CD8-positive, alpha-beta memory T cell (primary cell): ENCODE data around the gene FRK. TPM values are rescaled to one million over a fixed set of nuclear protein-coding genes. Genes with fewer than 3 reads are reported as not detected.
"Not testable (repeated sequence)": the region's sequence is repeated elsewhere in the genome, so short reads cannot be mapped to it uniquely, and the experiment has no call there.

Experiments used
- CTCF ChIA-PET: fragments of 350-600 bp; sonication (Branson Sonifier 250); formaldehyde crosslinking; loops from one replicate; lab custom pipeline; 2021; ENCODE audit warnings: antibody characterized with exemption; lab: Charles Lee
- POLR2A ChIA-PET: fragments of 350-600 bp; sonication (Branson Sonifier 250); formaldehyde crosslinking; loops from one replicate; lab custom pipeline; 2021; ENCODE audit warnings: antibody characterized with exemption; lab: Charles Lee
- DNase-seq, 5 donors: peaks; one replicate each; pipeline versions ENCODE4 v3.0.0 to v3.0.0-alpha.2; 2020 to 2022; ENCODE audit warnings: mixed read lengths in 1 of 5
- H3K27ac ChIP-seq: one replicate; pipeline ENCODE4 v1.7.0; 2013; ENCODE audit warnings: low read depth, mild to moderate bottlenecking, low read length, moderate library complexity
- H3K27me3 ChIP-seq: 2 replicates; pipeline ENCODE4 v1.7.0; 2013; ENCODE audit warnings: low read length, mild to moderate bottlenecking; ENCODE audit not compliant: insufficient read depth, poor library complexity, severe bottlenecking
- H3K36me3 ChIP-seq: 2 replicates; pipeline ENCODE4 v1.7.0; 2013; ENCODE audit warnings: mild to moderate bottlenecking, low read length, moderate library complexity; ENCODE audit not compliant: insufficient read depth
- H3K4me1 ChIP-seq: 2 replicates; pipeline ENCODE4 v1.7.0; 2013; ENCODE audit warnings: mild to moderate bottlenecking, low read length, moderate library complexity; ENCODE audit not compliant: insufficient read depth
- H3K4me3 ChIP-seq: 2 replicates; pipeline ENCODE4 v1.7.0; 2013; ENCODE audit warnings: mild to moderate bottlenecking, low read length
- H3K9me3 ChIP-seq: 2 replicates; pipeline ENCODE4 v1.7.0; 2013; ENCODE audit warnings: mild to moderate bottlenecking, low read length
- H3K27ac Mint-ChIP-seq, 8 donors: one replicate each; pipeline ENCODE4 v1.8.0; 2020 to 2021; ENCODE audit warnings: mixed read lengths in 8 of 8, mild to moderate bottlenecking in 6 of 8, inconsistent platforms in 3 of 8, moderate library complexity in 3 of 8
- H3K27me3 Mint-ChIP-seq, 2 donors: one replicate each; pipeline ENCODE4 v1.8.0; 2020 to 2021; ENCODE audit warnings: mixed read lengths in 2 of 2, mild to moderate bottlenecking in 1 of 2, moderate library complexity in 1 of 2
- H3K36me3 Mint-ChIP-seq, 3 donors: one replicate each; pipeline ENCODE4 v1.8.0; 2020 to 2021; ENCODE audit warnings: mixed read lengths in 3 of 3, inconsistent platforms in 1 of 3, mild to moderate bottlenecking in 1 of 3
- H3K4me1 Mint-ChIP-seq, 3 donors: one replicate each; pipeline ENCODE4 v1.8.0; 2020 to 2021; ENCODE audit warnings: mixed read lengths in 3 of 3, inconsistent platforms in 1 of 3, mild to moderate bottlenecking in 1 of 3
- H3K4me3 Mint-ChIP-seq, 7 donors: one replicate each; pipeline ENCODE4 v1.8.0; 2020 to 2021; ENCODE audit warnings: mixed read lengths in 7 of 7, mild to moderate bottlenecking in 6 of 7, moderate library complexity in 4 of 7, inconsistent platforms in 2 of 7
- H3K9me3 Mint-ChIP-seq, 5 donors: one replicate each; pipeline ENCODE4 v1.8.0; 2020 to 2022; ENCODE audit warnings: mixed read lengths in 5 of 5, mild to moderate bottlenecking in 3 of 5, moderate library complexity in 2 of 5, inconsistent platforms in 1 of 5
- polyA plus RNA-seq: library from polyadenylated mRNA; unstranded; fragments of 300-500 nt; fragmentation: Illumina TruSeq; gene quantifications from one replicate; pipeline ENCODE4 v1.2.3, GENCODE V29; 2021
- total RNA-seq, 2 experiments: library from RNA; stranded (reverse); gene quantifications; one replicate each; pipeline ENCODE4 v1.2.3, GENCODE V29; 2021

FRK gene
- total and polyA plus RNA-seq, 3 experiments from 2014 or later, result 0.04 to 0.07 TPM; not detected in 1

- POLR2A ChIA-PET, H3K4me3 ChIP-seq, DNase-seq, H3K4me1 Mint-ChIP-seq, H3K27me3 Mint-ChIP-seq, H3K4me3 Mint-ChIP-seq, H3K27ac Mint-ChIP-seq, H3K36me3 ChIP-seq, CTCF ChIA-PET, H3K4me1 ChIP-seq, H3K9me3 ChIP-seq, H3K27ac ChIP-seq, H3K36me3 Mint-ChIP-seq, H3K27me3 ChIP-seq: not testable (repeated sequence)
- peaks cover 0 to 11% (median 5%) of the 10 kb centered on the region in 5 donors for H3K9me3 Mint-ChIP-seq
Observed at GRCh38 chr6:115944829-115945228, 115.9 kb downstream of the FRK start.

GRCh38 chr6:115937502-115937901 is 123.2 kb downstream of the FRK start:
- H3K4me3 ChIP-seq, H3K27me3 ChIP-seq, CTCF ChIA-PET, H3K4me1 ChIP-seq, H3K27me3 Mint-ChIP-seq, H3K27ac Mint-ChIP-seq, H3K4me1 Mint-ChIP-seq, POLR2A ChIA-PET, H3K4me3 Mint-ChIP-seq, DNase-seq, H3K9me3 ChIP-seq, H3K36me3 ChIP-seq, H3K27ac ChIP-seq, H3K36me3 Mint-ChIP-seq: not testable (repeated sequence)
- peaks cover 0 to 12% (median 7%) of the 10 kb centered on the region in 5 donors for H3K9me3 Mint-ChIP-seq

GRCh38 chr6:115935361-115935760 is 125.3 kb downstream of the FRK start:
- Mint-ChIP-seq H3K4me1 (no peaks in the 10 kb centered on the region), H3K4me3 (no peak overlapping the region), H3K27me3 (no peaks in the 10 kb centered on the region), H3K27ac (no peak overlapping the region), H3K9me3 (peaks cover 0 to 12% (median 3%) of the 10 kb centered on the region in 5 donors), H3K36me3 (no peaks in the 10 kb centered on the region)
- ChIA-PET CTCF (no interaction called here), POLR2A (no interaction called here)
- Histone ChIP-seq H3K36me3 (no peaks in the 10 kb centered on the region), H3K9me3 (no peaks in the 10 kb centered on the region), H3K27me3 (no peaks in the 10 kb centered on the region), H3K27ac (no peak overlapping the region), H3K4me3 (no peak overlapping the region), H3K4me1 (no peaks in the 10 kb centered on the region)
- DNase-seq, result no peak

GRCh38 chr6:115934829-115935228 is 125.9 kb downstream of the FRK start:
- H3K27me3 ChIP-seq, result no peaks in the 10 kb centered on the region
- no peaks in the 10 kb centered on the region for H3K4me1 Mint-ChIP-seq
- ChIA-PET POLR2A (no interaction called here), CTCF (no interaction called here)
- H3K27ac Mint-ChIP-seq, result no peak overlapping the region
- H3K4me3 Mint-ChIP-seq, result no peak overlapping the region
- no peaks in the 10 kb centered on the region for H3K4me1 ChIP-seq
- H3K27me3 Mint-ChIP-seq, result no peaks in the 10 kb centered on the region
- H3K27ac ChIP-seq, result no peak overlapping the region
- no peaks in the 10 kb centered on the region for H3K36me3 Mint-ChIP-seq
- no peaks in the 10 kb centered on the region for H3K9me3 ChIP-seq
- no peak for DNase-seq
- no peaks in the 10 kb centered on the region for H3K36me3 ChIP-seq
- peaks cover 0 to 8% (median 0%) of the 10 kb centered on the region in 5 donors for H3K9me3 Mint-ChIP-seq
- no peak overlapping the region for H3K4me3 ChIP-seq

- H3K36me3 Mint-ChIP-seq, result no peaks in the 10 kb centered on the region
- no peak overlapping the region for H3K27ac ChIP-seq
- no peaks in the 10 kb centered on the region for H3K9me3 ChIP-seq
- no peaks in the 10 kb centered on the region for H3K4me1 ChIP-seq
- H3K4me3 ChIP-seq, result no peak overlapping the region
- POLR2A ChIA-PET, result no interaction called here
- H3K27ac Mint-ChIP-seq, result no peak overlapping the region
- CTCF ChIA-PET, result no interaction called here
- H3K36me3 ChIP-seq, result no peaks in the 10 kb centered on the region
- no peaks in the 10 kb centered on the region for H3K27me3 ChIP-seq
- H3K9me3 Mint-ChIP-seq, result peaks cover 0 to 7% (median 0%) of the 10 kb centered on the region in 5 donors
- H3K4me1 Mint-ChIP-seq, result no peaks in the 10 kb centered on the region
- H3K27me3 Mint-ChIP-seq, result peaks cover 0 to 4% of the 10 kb centered on the region in 2 donors
- no peak overlapping the region for H3K4me3 Mint-ChIP-seq
- no peak for DNase-seq
Observed at GRCh38 chr6:115934145-115934544, 126.5 kb downstream of the FRK start.

GRCh38 chr6:115932481-115932880 is 128.2 kb downstream of the FRK start:
- Mint-ChIP-seq H3K27me3 (peaks cover 0 to 10% of the 10 kb centered on the region in 2 donors), H3K9me3 (peaks cover 0 to 3% (median 0%) of the 10 kb centered on the region in 5 donors), H3K36me3 (no peaks in the 10 kb centered on the region), H3K4me3 (no peak overlapping the region), H3K27ac (no peak overlapping the region), H3K4me1 (no peaks in the 10 kb centered on the region)
- Histone ChIP-seq H3K27me3 (no peaks in the 10 kb centered on the region), H3K4me3 (no peak overlapping the region), H3K9me3 (no peaks in the 10 kb centered on the region), H3K4me1 (no peaks in the 10 kb centered on the region), H3K36me3 (no peaks in the 10 kb centered on the region), H3K27ac (no peak overlapping the region)
- ChIA-PET POLR2A (no interaction called here), CTCF (no interaction called here)
- no peak for DNase-seq

- H3K4me3 Mint-ChIP-seq, H3K4me1 Mint-ChIP-seq: not testable (repeated sequence)
Observed at GRCh38 chr6:115928000-115928399, 132.7 kb downstream of the FRK start.

GRCh38 chr6:115922971-115923370 is 137.7 kb downstream of the FRK start:
- no peak overlapping the region for H3K4me3 Mint-ChIP-seq
- peaks cover 0 to 5% (median 2%) of the 10 kb centered on the region in 5 donors for H3K9me3 Mint-ChIP-seq
- H3K9me3 ChIP-seq, result no peaks in the 10 kb centered on the region
- no peaks in the 10 kb centered on the region for H3K4me1 Mint-ChIP-seq
- POLR2A ChIA-PET, result no interaction called here
- no peaks in the 10 kb centered on the region for H3K36me3 ChIP-seq
- CTCF ChIA-PET, result no interaction called here
- H3K36me3 Mint-ChIP-seq, result no peaks in the 10 kb centered on the region
- H3K27me3 ChIP-seq, result no peaks in the 10 kb centered on the region
- H3K4me3 ChIP-seq, result no peak overlapping the region
- no peaks in the 10 kb centered on the region for H3K4me1 ChIP-seq
- no peak overlapping the region for H3K27ac ChIP-seq
- H3K27me3 Mint-ChIP-seq, result no peaks in the 10 kb centered on the region
- H3K27ac Mint-ChIP-seq, result no peak overlapping the region
- no peak for DNase-seq

More at GRCh38 chr6:115928000-115928399, 132.7 kb downstream of the FRK start:
- DNase-seq, H3K36me3 Mint-ChIP-seq, H3K27me3 Mint-ChIP-seq, H3K36me3 ChIP-seq, H3K27ac Mint-ChIP-seq, H3K4me3 ChIP-seq, CTCF ChIA-PET, H3K27me3 ChIP-seq, H3K9me3 ChIP-seq, H3K4me1 ChIP-seq, POLR2A ChIA-PET, H3K9me3 Mint-ChIP-seq, H3K27ac ChIP-seq: not testable (repeated sequence)

- Histone ChIP-seq H3K27ac (no peak overlapping the region), H3K9me3 (no peaks in the 10 kb centered on the region), H3K27me3 (no peaks in the 10 kb centered on the region), H3K4me1 (no peaks in the 10 kb centered on the region), H3K4me3 (no peak overlapping the region), H3K36me3 (no peaks in the 10 kb centered on the region)
- DNase-seq, result no peak
- Mint-ChIP-seq H3K27me3 (peaks cover 0 to 5% of the 10 kb centered on the region in 2 donors), H3K9me3 (peaks cover 0 to 2% (median 0%) of the 10 kb centered on the region in 5 donors), H3K4me1 (no peaks in the 10 kb centered on the region), H3K27ac (peak overlapping the region in 1 of 8 donors; percentile 39), H3K4me3 (no peak overlapping the region), H3K36me3 (no peaks in the 10 kb centered on the region)
- ChIA-PET POLR2A (no interaction called here), CTCF (no interaction called here)
Observed at GRCh38 chr6:115914098-115914497, 146.6 kb downstream of the FRK start.
